ENCODE measurements around the gene IKZF2.

IKZF2 gene

GRCh38 chr2:213036836-213037235 lies 114.6 kb downstream of the IKZF2 start:
- H3K4me3 ChIP-seq (replicated peaks; ENCODE audit: insufficient read depth, low read length) = no peak overlapping the region
- DNase-seq (ENCODE audit: low read depth in 1 of 2, low spot score in 1 of 2) = no peak
- TF ChIP-seq SPI1 (IDR thresholded peaks at IDR 0.05; ENCODE audit: borderline replicate concordance, low read depth) = no peak
- no peak for TF ChIP-seq POLR2AphosphoS5 (IDR thresholded peaks at IDR 0.05; ENCODE audit: low read depth)
- TF ChIP-seq, protein P1, sequence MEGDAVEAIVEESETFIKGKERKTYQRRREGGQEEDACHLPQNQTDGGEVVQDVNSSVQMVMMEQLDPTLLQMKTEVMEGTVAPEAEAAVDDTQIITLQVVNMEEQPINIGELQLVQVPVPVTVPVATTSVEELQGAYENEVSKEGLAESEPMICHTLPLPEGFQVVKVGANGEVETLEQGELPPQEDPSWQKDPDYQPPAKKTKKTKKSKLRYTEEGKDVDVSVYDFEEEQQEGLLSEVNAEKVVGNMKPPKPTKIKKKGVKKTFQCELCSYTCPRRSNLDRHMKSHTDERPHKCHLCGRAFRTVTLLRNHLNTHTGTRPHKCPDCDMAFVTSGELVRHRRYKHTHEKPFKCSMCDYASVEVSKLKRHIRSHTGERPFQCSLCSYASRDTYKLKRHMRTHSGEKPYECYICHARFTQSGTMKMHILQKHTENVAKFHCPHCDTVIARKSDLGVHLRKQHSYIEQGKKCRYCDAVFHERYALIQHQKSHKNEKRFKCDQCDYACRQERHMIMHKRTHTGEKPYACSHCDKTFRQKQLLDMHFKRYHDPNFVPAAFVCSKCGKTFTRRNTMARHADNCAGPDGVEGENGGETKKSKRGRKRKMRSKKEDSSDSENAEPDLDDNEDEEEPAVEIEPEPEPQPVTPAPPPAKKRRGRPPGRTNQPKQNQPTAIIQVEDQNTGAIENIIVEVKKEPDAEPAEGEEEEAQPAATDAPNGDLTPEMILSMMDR (IDR thresholded peaks at IDR 0.05; ENCODE audit: insufficient read depth, low read length) = no peak
- TF ChIP-seq GABPA (IDR thresholded peaks at IDR 0.05; ENCODE audit: low read depth) = no peak
- TF ChIP-seq, protein P2, sequence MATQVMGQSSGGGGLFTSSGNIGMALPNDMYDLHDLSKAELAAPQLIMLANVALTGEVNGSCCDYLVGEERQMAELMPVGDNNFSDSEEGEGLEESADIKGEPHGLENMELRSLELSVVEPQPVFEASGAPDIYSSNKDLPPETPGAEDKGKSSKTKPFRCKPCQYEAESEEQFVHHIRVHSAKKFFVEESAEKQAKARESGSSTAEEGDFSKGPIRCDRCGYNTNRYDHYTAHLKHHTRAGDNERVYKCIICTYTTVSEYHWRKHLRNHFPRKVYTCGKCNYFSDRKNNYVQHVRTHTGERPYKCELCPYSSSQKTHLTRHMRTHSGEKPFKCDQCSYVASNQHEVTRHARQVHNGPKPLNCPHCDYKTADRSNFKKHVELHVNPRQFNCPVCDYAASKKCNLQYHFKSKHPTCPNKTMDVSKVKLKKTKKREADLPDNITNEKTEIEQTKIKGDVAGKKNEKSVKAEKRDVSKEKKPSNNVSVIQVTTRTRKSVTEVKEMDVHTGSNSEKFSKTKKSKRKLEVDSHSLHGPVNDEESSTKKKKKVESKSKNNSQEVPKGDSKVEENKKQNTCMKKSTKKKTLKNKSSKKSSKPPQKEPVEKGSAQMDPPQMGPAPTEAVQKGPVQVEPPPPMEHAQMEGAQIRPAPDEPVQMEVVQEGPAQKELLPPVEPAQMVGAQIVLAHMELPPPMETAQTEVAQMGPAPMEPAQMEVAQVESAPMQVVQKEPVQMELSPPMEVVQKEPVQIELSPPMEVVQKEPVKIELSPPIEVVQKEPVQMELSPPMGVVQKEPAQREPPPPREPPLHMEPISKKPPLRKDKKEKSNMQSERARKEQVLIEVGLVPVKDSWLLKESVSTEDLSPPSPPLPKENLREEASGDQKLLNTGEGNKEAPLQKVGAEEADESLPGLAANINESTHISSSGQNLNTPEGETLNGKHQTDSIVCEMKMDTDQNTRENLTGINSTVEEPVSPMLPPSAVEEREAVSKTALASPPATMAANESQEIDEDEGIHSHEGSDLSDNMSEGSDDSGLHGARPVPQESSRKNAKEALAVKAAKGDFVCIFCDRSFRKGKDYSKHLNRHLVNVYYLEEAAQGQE (IDR thresholded peaks at IDR 0.05; ENCODE audit: insufficient replicate concordance, low read depth) = no peak
- H3K27ac ChIP-seq (replicated peaks) = no peak overlapping the region
- H3K27me3 ChIP-seq (ENCODE audit: insufficient read depth, poor library complexity, severe bottlenecking) = no peaks in the 10 kb centered on the region

- H3K4me3 ChIP-seq (replicated peaks; ENCODE audit: insufficient read depth, low read length) = no peak overlapping the region
- H3K27ac ChIP-seq (replicated peaks) = no peak overlapping the region
- TF ChIP-seq, protein P1 (IDR thresholded peaks at IDR 0.05; ENCODE audit: insufficient read depth, low read length) = no peak
- TF ChIP-seq SPI1 (IDR thresholded peaks at IDR 0.05; ENCODE audit: borderline replicate concordance, low read depth) = no peak
- TF ChIP-seq POLR2AphosphoS5 (IDR thresholded peaks at IDR 0.05; ENCODE audit: low read depth) = no peak
- TF ChIP-seq, protein P2 (IDR thresholded peaks at IDR 0.05; ENCODE audit: insufficient replicate concordance, low read depth) = no peak
- no peak for TF ChIP-seq GABPA (IDR thresholded peaks at IDR 0.05; ENCODE audit: low read depth)
- no peak for DNase-seq (ENCODE audit: low read depth in 1 of 2, low spot score in 1 of 2)
- H3K27me3 ChIP-seq (ENCODE audit: insufficient read depth, poor library complexity, severe bottlenecking) = no peaks in the 10 kb centered on the region
These were observed 116.8 kb downstream of the IKZF2 start for GRCh38 chr2:213034585-213034984.

DNA sequence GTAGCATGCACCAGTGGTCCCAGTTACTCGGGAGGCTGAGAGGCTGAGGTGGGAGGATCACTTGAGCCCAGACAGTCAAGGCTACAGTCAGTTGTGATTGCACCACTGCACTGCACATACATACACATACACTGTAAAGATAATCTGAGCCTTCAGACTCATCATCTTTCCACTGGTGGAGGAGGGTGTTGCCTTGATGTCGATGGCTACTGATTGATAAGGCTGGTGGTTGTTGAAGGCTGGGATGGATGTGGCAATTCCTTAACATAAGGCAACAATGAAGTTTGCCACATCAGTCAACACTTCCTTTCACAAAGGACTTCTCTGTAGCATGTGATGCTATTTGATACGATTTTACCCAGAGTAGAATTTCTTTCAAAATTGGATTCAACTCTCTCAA lies 118.8 kb downstream of the IKZF2 start:
- Histone ChIP-seq H3K4me3 (replicated peaks; ENCODE audit: insufficient read depth, low read length) (no peak overlapping the region), H3K27me3 (ENCODE audit: insufficient read depth, poor library complexity, severe bottlenecking) (no peaks in the 10 kb centered on the region), H3K27ac (replicated peaks) (no peak overlapping the region)
- TF ChIP-seq, protein P1 (IDR thresholded peaks at IDR 0.05; ENCODE audit: insufficient read depth, low read length) = no peak
- TF ChIP-seq, protein P2 (IDR thresholded peaks at IDR 0.05; ENCODE audit: insufficient replicate concordance, low read depth) = no peak
- TF ChIP-seq GABPA (IDR thresholded peaks at IDR 0.05; ENCODE audit: low read depth) (no peak), SPI1 (IDR thresholded peaks at IDR 0.05; ENCODE audit: borderline replicate concordance, low read depth) (no peak), POLR2AphosphoS5 (IDR thresholded peaks at IDR 0.05; ENCODE audit: low read depth) (no peak)
- no peak for DNase-seq (ENCODE audit: low read depth in 1 of 2, low spot score in 1 of 2)

Measured in HL-60 (cell line).